ENCODE data around the gene HSPD1. TPM values are rescaled to one million over a fixed set of nuclear protein-coding genes. Genes with fewer than 3 reads are reported as not detected.

The HSPD1 gene
- total and polyA plus RNA-seq, 9 of the 15 experiments (the other 6 are each of a cell fraction or from before 2014, with no cell fraction given) = 398 to 1,014 (median 622) TPM

Small RNAs within 50 kb of the gene (small RNA-seq; reads per million reads assigned to genes)
- gene AC020550.1 (not detected), gene RNU6-1029P (not detected)

Other genes starting within 250 kb of the HSPD1 start
- 0.08 TPM in 1 of 2 replicates, not detected in the other for gene ANKRD44, start 189.1 kb downstream of the HSPD1 start, total RNA-seq (2014; rRNA removed)
- gene ANKRD44, start 189.1 kb downstream of the HSPD1 start, total RNA-seq (2014; rRNA removed; fragmentation: Illumina TruSeq; extraction: Trizol) = not detected in 2 replicates
- gene ANKRD44, start 189.1 kb downstream of the HSPD1 start, total RNA-seq (2015; rRNA removed; fragmentation: Illumina TruSeq; extraction: Trizol) = 0.04 TPM in 2 replicates
- 0.25 and 0.64 TPM in 2 replicates for gene ANKRD44, start 189.1 kb downstream of the HSPD1 start, total RNA-seq (2021)
- gene ANKRD44, start 189.1 kb downstream of the HSPD1 start, polyA plus RNA-seq (2011; rRNA removed) = 0.04 TPM in 2 replicates
- 0.01 and 0.03 TPM in 2 replicates for gene ANKRD44, start 189.1 kb downstream of the HSPD1 start, polyA plus RNA-seq (2014; fragmentation: Illumina TruSeq; extraction: Trizol)
- under 1 TPM in 1 of 2 experiments, not detected in 1; 0.10 TPM for gene ANKRD44, start 189.1 kb downstream of the HSPD1 start, polyA plus RNA-seq (2014; fragmentation: Nextera tagmentation; extraction: Ambion mirVana)
- 0.09 TPM in 1 of 2 replicates, not detected in the other for gene ANKRD44, start 189.1 kb downstream of the HSPD1 start, polyA plus RNA-seq (2014; rRNA removed)
- gene SF3B1, start 64.8 kb downstream of the HSPD1 start, total RNA-seq (2014; rRNA removed) = 96.2 and 118 TPM in 2 replicates
- gene SF3B1, start 64.8 kb downstream of the HSPD1 start, total RNA-seq (2014; rRNA removed; fragmentation: Illumina TruSeq; extraction: Trizol) = 209 and 283 TPM in 2 replicates
- gene SF3B1, start 64.8 kb downstream of the HSPD1 start, total RNA-seq (2015; rRNA removed; fragmentation: Illumina TruSeq; extraction: Trizol) = 168 and 176 TPM in 2 replicates
- gene SF3B1, start 64.8 kb downstream of the HSPD1 start, total RNA-seq (2021) = 180 and 182 TPM in 2 replicates
- gene SF3B1, start 64.8 kb downstream of the HSPD1 start, polyA plus RNA-seq (2011; rRNA removed) = 340 and 377 TPM in 2 replicates
- 238 and 243 TPM in 2 replicates for gene SF3B1, start 64.8 kb downstream of the HSPD1 start, polyA plus RNA-seq (2014; fragmentation: Illumina TruSeq; extraction: Trizol)
- gene SF3B1, start 64.8 kb downstream of the HSPD1 start, polyA plus RNA-seq (2014; fragmentation: Nextera tagmentation; extraction: Ambion mirVana) = 100 to 1,000 TPM; 125 to 177 TPM
- gene SF3B1, start 64.8 kb downstream of the HSPD1 start, polyA plus RNA-seq (2014; rRNA removed) = 144 and 145 TPM in 2 replicates
- 6.9 and 7.6 TPM in 2 replicates for gene COQ10B, start 46.3 kb downstream of the HSPD1 start, total RNA-seq (2014; rRNA removed)
- 13.1 and 15.9 TPM in 2 replicates for gene COQ10B, start 46.3 kb downstream of the HSPD1 start, total RNA-seq (2014; rRNA removed; fragmentation: Illumina TruSeq; extraction: Trizol)
- gene COQ10B, start 46.3 kb downstream of the HSPD1 start, total RNA-seq (2015; rRNA removed; fragmentation: Illumina TruSeq; extraction: Trizol) = 10.8 and 11.1 TPM in 2 replicates
- 8.5 and 9.8 TPM in 2 replicates for gene COQ10B, start 46.3 kb downstream of the HSPD1 start, total RNA-seq (2021)
- gene COQ10B, start 46.3 kb downstream of the HSPD1 start, polyA plus RNA-seq (2011; rRNA removed) = 1.8 and 3.1 TPM in 2 replicates
- 8.8 and 9.7 TPM in 2 replicates for gene COQ10B, start 46.3 kb downstream of the HSPD1 start, polyA plus RNA-seq (2014; fragmentation: Illumina TruSeq; extraction: Trizol)
- 1 to 10 TPM; 7.2 to 7.7 TPM for gene COQ10B, start 46.3 kb downstream of the HSPD1 start, polyA plus RNA-seq (2014; fragmentation: Nextera tagmentation; extraction: Ambion mirVana)
- 7.1 and 9.3 TPM in 2 replicates for gene COQ10B, start 46.3 kb downstream of the HSPD1 start, polyA plus RNA-seq (2014; rRNA removed)
- 395 and 427 TPM in 2 replicates for gene HSPE1, start 539 bp upstream of the HSPD1 start, total RNA-seq (2014; rRNA removed)
- 649 and 664 TPM in 2 replicates for gene HSPE1, start 539 bp upstream of the HSPD1 start, total RNA-seq (2014; rRNA removed; fragmentation: Illumina TruSeq; extraction: Trizol)
- 576 and 612 TPM in 2 replicates for gene HSPE1, start 539 bp upstream of the HSPD1 start, total RNA-seq (2015; rRNA removed; fragmentation: Illumina TruSeq; extraction: Trizol)
- gene HSPE1, start 539 bp upstream of the HSPD1 start, total RNA-seq (2021) = 223 and 261 TPM in 2 replicates
- 267 and 371 TPM in 2 replicates for gene HSPE1, start 539 bp upstream of the HSPD1 start, polyA plus RNA-seq (2011; rRNA removed)
- 574 and 695 TPM in 2 replicates for gene HSPE1, start 539 bp upstream of the HSPD1 start, polyA plus RNA-seq (2014; fragmentation: Illumina TruSeq; extraction: Trizol)
- 1,000 to 10,000 TPM in 1 of 2 experiments, 100 to 1,000 TPM in 1; 880 to 1,007 TPM for gene HSPE1, start 539 bp upstream of the HSPD1 start, polyA plus RNA-seq (2014; fragmentation: Nextera tagmentation; extraction: Ambion mirVana)
- 843 and 986 TPM in 2 replicates for gene HSPE1, start 539 bp upstream of the HSPD1 start, polyA plus RNA-seq (2014; rRNA removed)
- 12.2 and 13.5 TPM in 2 replicates for gene MOB4, start 16.2 kb upstream of the HSPD1 start, total RNA-seq (2014; rRNA removed)
- 27.7 and 31.3 TPM in 2 replicates for gene MOB4, start 16.2 kb upstream of the HSPD1 start, total RNA-seq (2014; rRNA removed; fragmentation: Illumina TruSeq; extraction: Trizol)
- 18.1 and 21.0 TPM in 2 replicates for gene MOB4, start 16.2 kb upstream of the HSPD1 start, total RNA-seq (2015; rRNA removed; fragmentation: Illumina TruSeq; extraction: Trizol)
- 13.8 and 16.8 TPM in 2 replicates for gene MOB4, start 16.2 kb upstream of the HSPD1 start, total RNA-seq (2021)
- 15.3 and 25.6 TPM in 2 replicates for gene MOB4, start 16.2 kb upstream of the HSPD1 start, polyA plus RNA-seq (2011; rRNA removed)
- gene MOB4, start 16.2 kb upstream of the HSPD1 start, polyA plus RNA-seq (2014; fragmentation: Illumina TruSeq; extraction: Trizol) = 17.4 and 17.7 TPM in 2 replicates
- gene MOB4, start 16.2 kb upstream of the HSPD1 start, polyA plus RNA-seq (2014; fragmentation: Nextera tagmentation; extraction: Ambion mirVana) = 10 to 100 TPM; 29.6 to 30.8 TPM
- gene MOB4, start 16.2 kb upstream of the HSPD1 start, polyA plus RNA-seq (2014; rRNA removed) = 20.4 and 22.2 TPM in 2 replicates
- gene RFTN2, start 175.7 kb upstream of the HSPD1 start, total RNA-seq (2014; rRNA removed) = not detected in 2 replicates
- gene RFTN2, start 175.7 kb upstream of the HSPD1 start, total RNA-seq (2014; rRNA removed; fragmentation: Illumina TruSeq; extraction: Trizol) = not detected in 2 replicates
- gene RFTN2, start 175.7 kb upstream of the HSPD1 start, total RNA-seq (2015; rRNA removed; fragmentation: Illumina TruSeq; extraction: Trizol) = 0.11 TPM in 1 of 2 replicates, not detected in the other
- not detected in 2 replicates for gene RFTN2, start 175.7 kb upstream of the HSPD1 start, total RNA-seq (2021)
- gene RFTN2, start 175.7 kb upstream of the HSPD1 start, polyA plus RNA-seq (2011; rRNA removed) = not detected in 2 replicates
- gene RFTN2, start 175.7 kb upstream of the HSPD1 start, polyA plus RNA-seq (2014; fragmentation: Illumina TruSeq; extraction: Trizol) = 0.04 TPM in 1 of 2 replicates, not detected in the other
- under 1 TPM in 1 of 2 experiments, not detected in 1; 0.01 TPM for gene RFTN2, start 175.7 kb upstream of the HSPD1 start, polyA plus RNA-seq (2014; fragmentation: Nextera tagmentation; extraction: Ambion mirVana)
- 0.05 TPM in 1 of 2 replicates, not detected in the other for gene RFTN2, start 175.7 kb upstream of the HSPD1 start, polyA plus RNA-seq (2014; rRNA removed)
- 10.2 and 13.8 TPM in 2 replicates for gene MARS2, start 205.5 kb upstream of the HSPD1 start, total RNA-seq (2014; rRNA removed)
- gene MARS2, start 205.5 kb upstream of the HSPD1 start, total RNA-seq (2014; rRNA removed; fragmentation: Illumina TruSeq; extraction: Trizol) = 9.9 and 12.7 TPM in 2 replicates
- 12.1 and 12.5 TPM in 2 replicates for gene MARS2, start 205.5 kb upstream of the HSPD1 start, total RNA-seq (2015; rRNA removed; fragmentation: Illumina TruSeq; extraction: Trizol)
- 17.6 and 20.7 TPM in 2 replicates for gene MARS2, start 205.5 kb upstream of the HSPD1 start, total RNA-seq (2021)
- gene MARS2, start 205.5 kb upstream of the HSPD1 start, polyA plus RNA-seq (2011; rRNA removed) = 6.9 and 7.8 TPM in 2 replicates
- gene MARS2, start 205.5 kb upstream of the HSPD1 start, polyA plus RNA-seq (2014; fragmentation: Illumina TruSeq; extraction: Trizol) = 12.5 and 17.1 TPM in 2 replicates
- gene MARS2, start 205.5 kb upstream of the HSPD1 start, polyA plus RNA-seq (2014; fragmentation: Nextera tagmentation; extraction: Ambion mirVana) = 1 to 10 TPM; 4.0 to 6.9 TPM
- gene MARS2, start 205.5 kb upstream of the HSPD1 start, polyA plus RNA-seq (2014; rRNA removed) = 12.2 and 12.7 TPM in 2 replicates

Measured in K562 (cell line).